ENCODE data around the gene MRTFA.

MRTFA gene

GRCh38 chr22:40407021-40407761 lies 229.3 kb downstream of the MRTFA start:
- DNase-seq: no peak

DNA sequence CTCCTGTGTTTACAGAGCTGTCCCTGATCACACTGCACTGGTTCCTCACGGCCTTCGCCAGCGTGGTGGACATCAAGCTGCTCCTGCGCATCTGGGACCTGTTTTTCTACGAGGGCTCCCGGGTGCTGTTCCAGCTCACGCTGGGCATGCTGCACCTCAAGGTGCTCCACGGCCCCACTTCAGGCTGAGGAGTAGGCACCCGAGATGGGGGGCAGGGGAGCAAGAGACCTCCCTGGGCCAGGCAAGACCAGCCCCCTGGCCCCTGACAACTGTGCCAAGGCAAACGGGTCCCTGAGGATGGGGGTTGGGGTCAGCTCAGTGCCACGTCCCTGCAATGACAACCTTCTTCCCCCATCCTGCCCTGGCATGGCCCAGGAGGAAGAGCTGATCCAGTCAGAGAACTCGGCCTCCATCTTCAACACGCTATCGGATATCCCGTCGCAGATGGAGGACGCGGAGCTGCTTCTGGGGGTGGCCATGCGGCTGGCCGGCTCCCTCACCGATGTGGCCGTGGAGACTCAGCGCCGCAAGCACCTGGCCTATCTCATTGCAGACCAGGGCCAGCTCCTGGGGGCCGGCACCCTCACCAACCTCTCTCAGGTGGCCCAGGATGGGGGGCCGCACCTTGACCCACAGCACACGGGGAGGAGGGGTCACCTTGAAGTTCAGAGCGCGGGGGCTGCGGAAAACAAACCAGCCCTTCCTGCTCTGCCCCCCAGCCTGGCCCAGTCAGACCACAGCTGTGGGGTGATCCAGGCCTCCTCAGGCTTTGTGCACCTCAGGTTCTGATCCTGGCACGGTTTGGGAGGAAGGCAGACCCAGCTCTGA lies 230.2 kb downstream of the MRTFA start:
- no peak for DNase-seq

DNA sequence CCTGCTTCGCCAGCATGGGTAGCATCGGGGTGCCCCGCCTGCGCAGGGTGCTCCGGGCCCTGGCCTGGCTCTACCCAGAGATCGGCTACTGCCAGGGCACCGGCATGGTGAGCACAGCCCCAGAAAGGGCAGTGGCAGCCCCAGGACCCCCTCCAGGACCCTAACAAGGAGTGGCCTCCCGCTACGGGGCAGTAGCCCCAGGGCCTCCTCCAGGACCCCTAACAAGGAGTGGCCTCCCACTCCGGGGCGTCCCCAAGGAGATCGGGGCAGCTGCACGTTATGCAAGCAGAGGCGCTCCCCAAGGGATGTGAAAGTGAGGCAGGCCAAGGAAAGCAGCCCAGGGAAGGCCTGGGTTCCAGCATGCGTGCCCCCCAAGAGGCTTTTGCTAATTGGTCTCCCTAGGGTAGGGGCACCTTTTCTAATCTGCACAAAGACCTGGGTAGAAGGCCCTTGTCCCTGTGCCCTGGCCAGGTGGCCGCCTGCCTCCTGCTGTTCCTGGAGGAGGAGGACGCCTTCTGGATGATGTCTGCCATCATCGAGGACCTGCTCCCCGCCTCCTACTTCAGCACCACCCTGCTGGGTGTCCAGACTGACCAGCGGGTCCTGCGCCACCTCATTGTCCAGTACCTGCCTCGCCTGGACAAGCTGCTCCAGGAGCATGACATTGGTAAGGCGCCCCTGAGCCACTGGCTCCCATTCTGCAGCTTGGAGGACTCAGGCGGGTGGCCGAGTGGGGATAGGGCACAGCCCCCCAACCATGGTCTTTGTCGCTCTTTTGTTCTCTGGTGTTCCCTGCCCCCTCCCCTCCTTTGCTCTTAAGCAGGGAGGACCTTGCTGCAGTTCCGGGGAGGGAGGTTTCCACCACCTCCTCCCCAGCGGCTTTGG lies 231.1 kb downstream of the MRTFA start:
- no peak for DNase-seq

- no peak for DNase-seq
These were observed 232.0 kb downstream of the MRTFA start for GRCh38 chr22:40404251-40405177.

DNA sequence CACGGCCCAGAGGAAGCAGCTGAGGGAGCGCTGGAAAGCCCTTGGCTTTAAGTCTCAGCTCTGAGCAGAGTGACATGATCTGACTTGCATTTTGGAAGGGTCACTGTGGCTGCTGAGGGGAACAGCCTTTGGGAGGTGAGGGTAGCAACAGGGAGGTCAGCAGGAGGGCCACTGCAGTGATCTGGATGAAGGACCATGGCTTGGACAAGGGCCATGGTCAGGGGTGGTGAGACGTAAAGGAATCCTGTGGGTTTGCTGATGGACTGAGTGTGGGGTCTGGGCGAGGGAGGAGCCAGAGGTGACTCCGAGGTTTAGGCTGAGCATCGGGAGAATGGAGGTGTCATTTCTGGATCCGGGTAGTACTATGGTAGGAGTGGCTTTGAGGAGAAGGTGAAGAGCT lies 232.9 kb downstream of the MRTFA start:
- DNase-seq: no peak

DNA sequence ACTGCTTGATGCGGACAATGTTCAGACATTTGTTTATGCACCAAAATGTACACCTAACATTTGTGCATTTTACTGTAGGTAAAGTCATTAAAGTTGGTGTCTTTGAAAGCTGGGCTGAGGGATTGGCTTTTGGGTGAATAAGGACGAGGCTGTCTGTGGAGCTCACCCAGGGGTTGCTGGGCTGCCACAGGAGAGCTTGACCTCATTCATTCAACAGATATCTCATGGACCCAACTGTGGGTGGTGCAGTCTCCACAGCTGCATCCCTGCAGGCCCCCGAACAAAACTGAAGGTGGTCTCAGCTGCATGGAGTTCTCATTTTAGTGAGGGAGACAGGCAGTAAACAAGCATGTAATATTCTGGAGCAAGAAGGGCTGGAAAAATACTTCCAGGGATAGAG lies 233.4 kb downstream of the MRTFA start:
- no peak for DNase-seq

- no peak for DNase-seq
These were observed 234.5 kb downstream of the MRTFA start for GRCh38 chr22:40401981-40402406.

- DNase-seq: peak; percentile 75
These were observed 235.0 kb downstream of the MRTFA start for GRCh38 chr22:40401532-40401931.

DNA sequence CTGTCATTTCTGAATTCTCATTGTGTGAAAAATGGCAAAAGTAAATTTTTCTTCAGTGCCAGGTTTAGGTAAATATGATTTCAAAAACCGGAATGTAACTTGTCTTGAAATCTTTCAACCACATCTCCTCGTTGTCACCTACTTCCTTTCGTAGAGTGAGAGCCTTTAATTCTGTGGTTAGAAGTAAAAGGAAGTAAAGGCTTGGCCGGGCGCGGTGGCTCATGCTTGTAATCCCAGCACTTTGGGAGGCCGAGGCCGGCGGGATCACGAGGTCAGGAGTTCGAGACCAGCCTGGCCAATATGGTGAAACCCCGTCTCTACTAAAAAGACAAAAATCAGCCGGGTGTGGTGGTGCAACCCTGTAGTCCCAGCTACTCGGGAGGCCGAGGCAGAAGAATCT lies 236.4 kb downstream of the MRTFA start:
- peak; percentile 73 for DNase-seq

GRCh38 chr22:40399621-40400020 lies 236.9 kb downstream of the MRTFA start:
- no peak for DNase-seq

DNA sequence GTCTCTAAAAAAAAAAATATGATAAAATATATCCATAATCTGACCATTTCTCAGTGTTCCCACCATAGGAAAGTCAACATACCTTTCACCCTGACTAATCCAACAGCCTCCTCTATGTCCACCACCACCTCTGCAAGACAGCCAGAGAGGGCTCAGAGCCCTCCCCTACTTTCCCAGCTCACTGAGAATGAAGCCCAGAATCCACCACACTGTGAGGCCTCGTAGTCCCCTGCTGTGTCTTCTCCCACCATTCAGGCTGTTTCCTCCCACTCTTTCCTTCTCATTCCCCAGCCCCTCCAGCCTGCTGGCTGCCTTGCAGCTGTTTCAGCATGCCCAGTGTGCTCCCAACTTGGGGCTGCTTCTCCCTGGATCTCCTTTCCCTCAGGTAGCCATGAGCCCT lies 239.1 kb downstream of the MRTFA start:
- DNase-seq: no peak

DNA sequence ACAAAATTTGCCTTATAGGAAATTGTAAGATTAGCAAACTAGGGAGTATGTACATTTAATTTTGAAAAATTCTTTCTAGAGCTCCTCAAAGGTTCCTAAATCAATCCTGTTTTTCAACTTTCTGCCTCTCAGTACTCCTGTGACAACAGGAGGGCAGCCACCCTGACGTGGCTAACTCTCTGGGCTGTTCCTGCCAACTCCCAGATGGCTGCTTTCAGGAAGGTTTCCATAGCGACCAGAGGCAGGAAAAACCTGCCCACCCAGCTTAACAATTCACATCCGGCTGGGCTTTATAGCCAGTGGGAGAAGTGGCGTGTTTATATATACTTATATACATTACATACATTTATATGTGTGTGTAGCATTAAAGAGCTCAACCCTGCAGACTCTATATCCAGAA lies 239.6 kb downstream of the MRTFA start:
- no peak for DNase-seq

GRCh38 chr22:40395607-40396006 lies 240.9 kb downstream of the MRTFA start:
- no peak for DNase-seq

- no peak for DNase-seq
These were observed 241.9 kb downstream of the MRTFA start for GRCh38 chr22:40394607-40395006.

DNA sequence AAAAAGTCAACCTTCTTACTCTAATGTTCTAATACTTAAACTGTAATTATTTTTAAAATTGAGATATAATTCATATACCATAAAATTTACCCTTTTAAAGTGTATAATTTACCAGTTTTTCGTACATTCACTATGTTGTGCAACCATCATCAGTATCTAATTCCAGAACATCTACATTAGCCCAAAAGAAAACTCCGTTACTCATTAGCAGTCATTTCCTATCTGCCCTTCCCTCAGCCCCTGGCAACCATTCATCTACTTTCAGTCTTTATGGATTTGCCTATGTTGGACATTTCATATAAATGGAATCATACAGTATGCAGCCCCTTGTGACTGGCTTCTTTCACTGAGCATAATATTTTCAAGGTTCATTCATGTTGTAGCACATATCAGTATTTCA lies 243.9 kb downstream of the MRTFA start:
- no peak for DNase-seq

DNA sequence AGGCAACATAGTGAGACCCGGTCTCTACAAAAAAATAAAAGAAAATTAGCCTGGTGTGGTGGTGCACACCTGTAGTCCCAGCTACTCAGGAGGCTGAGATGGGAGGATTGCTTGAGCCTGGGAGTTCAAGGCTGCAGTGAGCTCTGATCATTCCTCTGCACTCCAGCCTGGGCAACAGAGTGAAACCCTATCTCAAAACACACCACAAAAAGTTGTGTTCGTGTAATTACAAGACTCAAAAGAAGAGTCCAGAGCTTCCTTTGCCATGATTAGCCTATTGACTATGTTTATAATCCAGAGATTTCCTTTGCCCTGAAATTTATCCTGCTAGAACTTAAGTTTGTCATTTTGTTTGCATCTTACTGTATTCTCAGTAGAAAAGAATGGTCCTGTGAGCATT lies 245.1 kb downstream of the MRTFA start:
- DNase-seq: no peak

GRCh38 chr22:40388231-40388630 lies 248.3 kb downstream of the MRTFA start:
- DNase-seq: no peak

DNA sequence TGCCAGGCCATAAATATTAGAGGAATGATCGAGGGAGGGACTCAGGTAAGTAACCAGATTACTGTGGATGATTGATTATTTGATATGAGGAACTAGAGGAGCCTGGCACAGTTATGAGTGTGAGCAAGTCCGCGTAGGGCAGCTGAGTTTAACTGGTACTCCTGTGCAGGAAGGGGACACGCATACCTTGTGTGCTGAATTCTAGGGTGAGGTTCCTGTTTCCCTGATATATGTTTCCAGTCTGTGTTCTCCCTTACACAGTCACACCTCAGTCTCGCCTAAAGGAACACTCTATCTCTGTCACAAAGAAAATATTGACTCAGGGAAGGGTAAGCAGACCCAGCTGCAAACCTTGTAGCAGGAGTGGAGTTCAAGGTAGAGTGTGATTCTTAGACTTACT lies 248.8 kb downstream of the MRTFA start:
- no peak for DNase-seq

- peak; percentile 61 for DNase-seq
These were observed 251.3 kb downstream of the MRTFA start for GRCh38 chr22:40385036-40385782.

- no peak for DNase-seq
These were observed 252.6 kb downstream of the MRTFA start for GRCh38 chr22:40383905-40384304.

DNA sequence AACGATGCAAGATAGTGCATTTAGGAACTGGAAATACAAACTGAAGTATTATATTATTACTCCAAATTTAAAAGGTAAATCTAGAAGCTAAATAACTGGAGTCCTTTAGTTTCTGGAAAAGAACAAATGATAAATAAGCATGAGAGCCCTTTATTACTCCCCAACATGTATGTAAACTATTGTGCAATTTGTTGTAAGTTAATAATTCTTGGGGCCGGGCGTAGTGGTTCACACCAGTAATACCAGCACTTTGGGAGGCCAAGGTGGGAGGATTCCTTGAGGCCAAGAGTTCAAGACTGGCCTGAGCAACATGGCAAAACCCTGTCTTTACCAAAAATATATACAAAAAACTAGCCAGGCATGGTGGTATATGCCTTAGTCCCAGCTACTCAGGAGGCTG lies 255.1 kb downstream of the MRTFA start:
- DNase-seq: no peak

Measured in CD4-positive, alpha-beta T cell treated with Interleukin-17A for 1 hour (primary cell).